HG02885 (cell line): ENCODE data around the gene NGF.
"Not testable (repeated sequence)": the region's sequence is repeated elsewhere in the genome, so short reads cannot be mapped to it uniquely, and the experiment has no call there.

Source experiments
- ATAC-seq: cut with Tn5 transposase; IDR thresholded peaks from one replicate; pipeline ENCODE4 v1.9.1; 2021; ENCODE audit warnings: mild to moderate bottlenecking; ENCODE audit not compliant: unreplicated experiment, poor library complexity

Gene NGF

GRCh38 chr1:115311474-115311989 lies 26.5 kb downstream of the NGF start:
- ATAC-seq = no peak

- no peak for ATAC-seq
Observed at GRCh38 chr1:115310581-115311473, 27.2 kb downstream of the NGF start.

- not testable (repeated sequence) for ATAC-seq
Observed at GRCh38 chr1:115309504-115309903, 28.5 kb downstream of the NGF start.

GRCh38 chr1:115308969-115309368 lies 29.1 kb downstream of the NGF start:
- no peak for ATAC-seq

- no peak for ATAC-seq
Observed at GRCh38 chr1:115307661-115308060, 30.4 kb downstream of the NGF start.

- ATAC-seq = no peak
Observed at GRCh38 chr1:115306146-115306545, 31.9 kb downstream of the NGF start.

GRCh38 chr1:115303364-115303763 lies 34.7 kb downstream of the NGF start:
- ATAC-seq = no peak

- no peak for ATAC-seq
Observed at GRCh38 chr1:115302390-115302961, 35.6 kb downstream of the NGF start.

GRCh38 chr1:115301438-115302020 lies 36.5 kb downstream of the NGF start:
- no peak for ATAC-seq

- ATAC-seq = no peak
Observed at GRCh38 chr1:115300087-115300876, 37.8 kb downstream of the NGF start.

GRCh38 chr1:115299266-115299665 lies 38.8 kb downstream of the NGF start:
- no peak for ATAC-seq

GRCh38 chr1:115296981-115297380 lies 41.1 kb downstream of the NGF start:
- peak; percentile 89 for ATAC-seq

GRCh38 chr1:115295904-115296696 lies 41.9 kb downstream of the NGF start:
- ATAC-seq = no peak

GRCh38 chr1:115293899-115294298 lies 44.1 kb downstream of the NGF start:
- ATAC-seq = no peak

- no peak for ATAC-seq
Observed at GRCh38 chr1:115293006-115293405, 45.0 kb downstream of the NGF start.

GRCh38 chr1:115291741-115292140 lies 46.3 kb downstream of the NGF start:
- no peak for ATAC-seq

- no peak for ATAC-seq
Observed at GRCh38 chr1:115289940-115290339, 48.1 kb downstream of the NGF start.

GRCh38 chr1:115288591-115289198 lies 49.4 kb downstream of the NGF start:
- ATAC-seq = no peak
